NT2/D1 (cell line): ENCODE measurements around the gene HCN1.

ENCODE experiments used
- DNase-seq: peaks from one replicate; pipeline ENCODE4 v3.0.0-alpha.2; 2011; ENCODE audit warnings: low read depth, low spot score
- H3K27me3 ChIP-seq: 2 replicates; pipeline ENCODE4 v1.6.0; 2011; ENCODE audit warnings: mild to moderate bottlenecking; ENCODE audit not compliant: insufficient read length, insufficient read depth
- H3K36me3 ChIP-seq: 2 replicates; pipeline ENCODE4 v1.6.1; 2011; ENCODE audit warnings: mild to moderate bottlenecking, low read length, mixed read lengths; ENCODE audit not compliant: insufficient read depth, insufficient read length
- H3K4me1 ChIP-seq: 2 replicates; pipeline ENCODE4 v1.5.1; 2011; ENCODE audit not compliant: insufficient read depth, insufficient read length
- H3K4me3 ChIP-seq: 2 replicates; pipeline ENCODE4 v1.5.1; 2011; ENCODE audit warnings: low read depth; ENCODE audit not compliant: insufficient read length
- H3K9ac ChIP-seq: 2 replicates; pipeline ENCODE4 v1.6.0; 2011; ENCODE audit warnings: low read depth; ENCODE audit not compliant: insufficient read length
- H3K9me3 ChIP-seq: 2 replicates; pipeline ENCODE4 v1.5.1; 2011; ENCODE audit warnings: mild to moderate bottlenecking, low read length; ENCODE audit not compliant: insufficient read depth
- SUZ12 ChIP-seq: IDR thresholded peaks from 2 replicates; pipeline ENCODE4 v1.6.1; 2011; ENCODE audit not compliant: insufficient read length, insufficient read depth; ENCODE audit errors: extremely low read depth
- YY1 ChIP-seq: IDR thresholded peaks from 2 replicates; pipeline ENCODE4 v1.6.1; 2011; ENCODE audit not compliant: insufficient read length, insufficient read depth
- ZNF274 ChIP-seq: IDR thresholded peaks from 2 replicates; pipeline ENCODE4 v1.6.1; 2011; ENCODE audit warnings: mild to moderate bottlenecking, low read depth, low read length

Gene HCN1

GRCh38 chr5:45284436-45284835 lies 411.7 kb downstream of the HCN1 start:
- H3K36me3 ChIP-seq, result no peaks in the 10 kb centered on the region
- H3K9me3 ChIP-seq, result peaks cover 4% of the 10 kb centered on the region; the same call in 1 of the 2 replicates
- H3K4me1 ChIP-seq, result no peaks in the 10 kb centered on the region
- no peak overlapping the region for H3K4me3 ChIP-seq
- DNase-seq, result no peak
- no peaks in the 10 kb centered on the region for H3K27me3 ChIP-seq
- TF ChIP-seq YY1 (no peak), SUZ12 (no peak), ZNF274 (no peak)
- no peak overlapping the region for H3K9ac ChIP-seq

- peaks cover 4% of the 10 kb centered on the region; the same call in 1 of the 2 replicates for H3K9me3 ChIP-seq
- no peaks in the 10 kb centered on the region for H3K36me3 ChIP-seq
- H3K4me1 ChIP-seq, result no peaks in the 10 kb centered on the region
- no peak overlapping the region for H3K9ac ChIP-seq
- no peak for DNase-seq
- H3K4me3 ChIP-seq, result no peak overlapping the region
- TF ChIP-seq YY1 (no peak), SUZ12 (no peak), ZNF274 (no peak)
- H3K27me3 ChIP-seq, result no peaks in the 10 kb centered on the region
Observed at GRCh38 chr5:45281081-45281480, 415.1 kb downstream of the HCN1 start.

GRCh38 chr5:45279109-45279508 lies 417.1 kb downstream of the HCN1 start:
- Histone ChIP-seq H3K4me1 (no peaks in the 10 kb centered on the region), H3K9ac (no peak overlapping the region), H3K9me3 (peaks cover 4% of the 10 kb centered on the region; the same call in 1 of the 2 replicates), H3K4me3 (no peak overlapping the region), H3K36me3 (no peaks in the 10 kb centered on the region), H3K27me3 (no peaks in the 10 kb centered on the region)
- DNase-seq, result no peak
- TF ChIP-seq SUZ12 (no peak), YY1 (no peak), ZNF274 (no peak)

- Histone ChIP-seq H3K9ac (no peak overlapping the region), H3K4me1 (no peaks in the 10 kb centered on the region), H3K9me3 (peaks cover 4% of the 10 kb centered on the region; the same call in 1 of the 2 replicates), H3K36me3 (no peaks in the 10 kb centered on the region), H3K27me3 (no peaks in the 10 kb centered on the region), H3K4me3 (no peak overlapping the region)
- no peak for TF ChIP-seq SUZ12
- TF ChIP-seq YY1, result no peak
- TF ChIP-seq ZNF274, result no peak
- DNase-seq, result no peak
Observed at GRCh38 chr5:45277860-45278259, 418.3 kb downstream of the HCN1 start.

- no peak overlapping the region for H3K9ac ChIP-seq
- no peaks in the 10 kb centered on the region for H3K36me3 ChIP-seq
- H3K9me3 ChIP-seq, result no peaks in the 10 kb centered on the region
- no peak for TF ChIP-seq ZNF274
- TF ChIP-seq SUZ12, result no peak
- no peak for TF ChIP-seq YY1
- H3K27me3 ChIP-seq, result no peaks in the 10 kb centered on the region
- no peaks in the 10 kb centered on the region for H3K4me1 ChIP-seq
- H3K4me3 ChIP-seq, result no peak overlapping the region
- DNase-seq, result no peak
Observed at GRCh38 chr5:45274241-45274640, 421.9 kb downstream of the HCN1 start.

- DNase-seq, result no peak
- no peaks in the 10 kb centered on the region for H3K9me3 ChIP-seq
- no peak overlapping the region for H3K4me3 ChIP-seq
- H3K27me3 ChIP-seq, result no peaks in the 10 kb centered on the region
- H3K36me3 ChIP-seq, result no peaks in the 10 kb centered on the region
- H3K4me1 ChIP-seq, result no peaks in the 10 kb centered on the region
- TF ChIP-seq SUZ12 (no peak), ZNF274 (no peak), YY1 (no peak)
- no peak overlapping the region for H3K9ac ChIP-seq
Observed at GRCh38 chr5:45271626-45272025, 424.6 kb downstream of the HCN1 start.

GRCh38 chr5:45264447-45264846 lies 431.7 kb downstream of the HCN1 start:
- Histone ChIP-seq H3K4me1 (no peaks in the 10 kb centered on the region), H3K4me3 (no peak overlapping the region), H3K9ac (no peak overlapping the region), H3K36me3 (no peaks in the 10 kb centered on the region), H3K27me3 (no peaks in the 10 kb centered on the region), H3K9me3 (no peaks in the 10 kb centered on the region)
- DNase-seq, result no peak
- TF ChIP-seq YY1 (no peak), ZNF274 (no peak), SUZ12 (no peak)

- Histone ChIP-seq H3K4me3 (no peak overlapping the region), H3K36me3 (no peaks in the 10 kb centered on the region), H3K9me3 (no peaks in the 10 kb centered on the region), H3K27me3 (no peaks in the 10 kb centered on the region), H3K4me1 (no peaks in the 10 kb centered on the region), H3K9ac (no peak overlapping the region)
- no peak for TF ChIP-seq ZNF274
- TF ChIP-seq SUZ12, result no peak
- no peak for TF ChIP-seq YY1
- no peak for DNase-seq
Observed at GRCh38 chr5:45262061-45262590, 434.1 kb downstream of the HCN1 start.
